Neural cell (in vitro differentiated cells): ENCODE measurements around the gene COBLL1. TPM values are rescaled to one million over a fixed set of nuclear protein-coding genes. Genes with fewer than 3 reads are reported as not detected.

Experiments used
- H2AFZ ChIP-seq: fragments of 200-600, 300-800 bp; sonication (generic), shearing (Covaris generic); 2 replicates; pipeline ENCODE4 v1.6.0; 2014; ENCODE audit warnings: low read depth, mild to moderate bottlenecking, antibody characterized with exemption, low read length, moderate library complexity
- H3F3A ChIP-seq: fragments of 200-600 bp; shearing (Covaris generic); 2 replicates; pipeline ENCODE4 v1.6.1; 2016; ENCODE audit warnings: mild to moderate bottlenecking, moderate library complexity, mixed read lengths, antibody characterized with exemption, low read length; ENCODE audit not compliant: insufficient read depth, poor library complexity, severe bottlenecking
- H3K27ac ChIP-seq: fragments of 200-600, 300-800 bp; sonication (generic), shearing (Covaris generic); 2 replicates; pipeline ENCODE4 v1.5.1; 2014; ENCODE audit warnings: mild to moderate bottlenecking, low read length, moderate library complexity
- H3K27me3 ChIP-seq: fragments of 300-800, 200-600 bp; sonication (generic), shearing (Covaris generic); 2 replicates; pipeline ENCODE4 v1.6.0; 2014; ENCODE audit warnings: mild to moderate bottlenecking, low read depth, low read length, moderate library complexity; ENCODE audit not compliant: insufficient read depth
- H3K36me3 ChIP-seq: fragments of 300-800, 200-600 bp; sonication (generic), shearing (Covaris generic); 2 replicates; pipeline ENCODE4 v1.5.1; 2014; ENCODE audit warnings: mild to moderate bottlenecking, antibody characterized with exemption, low read length, moderate library complexity; ENCODE audit not compliant: insufficient read depth
- H3K4me2 ChIP-seq: fragments of 300-800, 200-600 bp; sonication (generic), shearing (Covaris generic); 2 replicates; pipeline ENCODE4 v1.6.0; 2014; ENCODE audit warnings: mild to moderate bottlenecking, low read length
- H3K4me3 ChIP-seq: fragments of 300-800, 200-600 bp; sonication (generic), shearing (Covaris generic); 2 replicates; pipeline ENCODE4 v1.5.1; 2014; ENCODE audit warnings: mild to moderate bottlenecking, low read length, moderate library complexity
- H3K79me2 ChIP-seq: fragments of 200-600 bp; shearing (Covaris generic); replicated peaks from 2 replicates; pipeline ENCODE4 v1.6.0; 2014; ENCODE audit warnings: mild to moderate bottlenecking, low read length, moderate library complexity; ENCODE audit not compliant: insufficient read depth
- H3K9ac ChIP-seq: fragments of 300-800, 200-600 bp; sonication (generic), shearing (Covaris generic); 2 replicates; pipeline ENCODE4 v1.6.1; 2016; ENCODE audit warnings: mild to moderate bottlenecking, low read length, mixed read lengths
- H3K9me2 ChIP-seq: fragments of 200-600 bp; shearing (Covaris generic); 2 replicates; pipeline ENCODE4 v1.6.1; 2016; ENCODE audit warnings: mild to moderate bottlenecking, low read length, mixed read lengths; ENCODE audit not compliant: insufficient read depth
- H3K9me3 ChIP-seq: fragments of 200-600, 300-800 bp; sonication (generic), shearing (Covaris generic); 2 replicates; pipeline ENCODE4 v1.6.1; 2016; ENCODE audit warnings: mild to moderate bottlenecking, mixed run types, low read length, moderate library complexity, mixed read lengths
- H4K20me1 ChIP-seq: fragments of 200-600 bp; shearing (Covaris generic); 2 replicates; pipeline ENCODE4 v1.6.1; 2016; ENCODE audit warnings: mild to moderate bottlenecking, mixed run types; ENCODE audit not compliant: insufficient read depth
- CTCF ChIP-seq: fragments of 450-650 bp; IDR thresholded peaks from 2 replicates; pipeline ENCODE4 v1.5.1; 2014; ENCODE audit warnings: antibody characterized with exemption, mild to moderate bottlenecking, moderate library complexity; ENCODE audit not compliant: poor library complexity, severe bottlenecking
- EP300 ChIP-seq: fragments of 450-650 bp; conservative IDR thresholded peaks from 2 replicates; pipeline ENCODE4 v1.6.1; 2014; ENCODE audit warnings: antibody characterized with exemption, mild to moderate bottlenecking, moderate library complexity; ENCODE audit not compliant: poor library complexity, severe bottlenecking
- EZH2 ChIP-seq: fragments of 200-600, 300-800 bp; shearing (Covaris generic), sonication (generic); IDR thresholded peaks from 2 replicates; pipeline ENCODE4 v1.6.1; 2014; ENCODE audit warnings: antibody characterized with exemption, low read length, borderline replicate concordance, mild to moderate bottlenecking; ENCODE audit not compliant: insufficient read depth, poor library complexity, severe bottlenecking
- MXI1 ChIP-seq: fragments of 450-650 bp; conservative IDR thresholded peaks from 2 replicates; pipeline ENCODE4 v1.6.1; 2014; ENCODE audit warnings: antibody characterized with exemption, mild to moderate bottlenecking; ENCODE audit not compliant: poor library complexity, severe bottlenecking
- POLR2AphosphoS5 ChIP-seq: IDR thresholded peaks from 2 replicates; pipeline ENCODE4 v1.6.1; 2012
- RAD21 ChIP-seq: fragments of 450-650 bp; conservative IDR thresholded peaks from 2 replicates; pipeline ENCODE4 v1.6.1; 2014; ENCODE audit warnings: antibody characterized with exemption, mild to moderate bottlenecking, moderate library complexity
- REST ChIP-seq: IDR thresholded peaks from 2 replicates; pipeline ENCODE4 v1.6.1; 2012; ENCODE audit warnings: borderline replicate concordance
- SMC3 ChIP-seq: fragments of 450-650 bp; conservative IDR thresholded peaks from 2 replicates; pipeline ENCODE4 v1.6.1; 2014; ENCODE audit warnings: antibody characterized with exemption, mild to moderate bottlenecking, moderate library complexity; ENCODE audit not compliant: poor library complexity
- TAF1 ChIP-seq: IDR thresholded peaks from 2 replicates; pipeline ENCODE4 v1.6.1; 2012; ENCODE audit warnings: low read depth
- polyA plus RNA-seq: library from polyadenylated mRNA; depleted of rRNA; stranded (reverse); fragments of >200 nt; gene quantifications from 2 replicates; pipeline ENCODE4 v1.2.3, GENCODE V29; 2014

COBLL1 gene
- polyA plus RNA-seq, 1 donor from 2014 or later, result 0.11 TPM

- no peaks in the 10 kb centered on the region for H4K20me1 ChIP-seq
- H3K4me2 ChIP-seq, result no peak overlapping the region
- H3K4me3 ChIP-seq, result no peak overlapping the region
- no peaks in the 10 kb centered on the region for H3K9me3 ChIP-seq
- no peaks in the 10 kb centered on the region for H3K79me2 ChIP-seq
- H3K36me3 ChIP-seq, result no peaks in the 10 kb centered on the region
- no peak for TF ChIP-seq EZH2
- no peak for TF ChIP-seq CTCF
- no peak for TF ChIP-seq POLR2AphosphoS5
- no peak for TF ChIP-seq REST
- no peak for TF ChIP-seq RAD21
- TF ChIP-seq MXI1, result no peak
- no peak for TF ChIP-seq TAF1
- TF ChIP-seq SMC3, result no peak
- no peak for TF ChIP-seq EP300
- H3K9ac ChIP-seq, result no peak overlapping the region
- H3K27ac ChIP-seq, result no peak overlapping the region
- no peaks in the 10 kb centered on the region for H3K27me3 ChIP-seq
- no peak overlapping the region for H2AFZ ChIP-seq
- H3F3A ChIP-seq, result no peaks in the 10 kb centered on the region
- no peaks in the 10 kb centered on the region for H3K9me2 ChIP-seq
These were observed 36.3 kb upstream of the COBLL1 start for GRCh38 chr2:164877927-164878326.

GRCh38 chr2:164877169-164877568 lies 35.5 kb upstream of the COBLL1 start:
- Histone ChIP-seq H3K79me2 (no peaks in the 10 kb centered on the region), H3K9me3 (no peaks in the 10 kb centered on the region), H2AFZ (no peak overlapping the region), H3K9ac (no peak overlapping the region), H3F3A (no peaks in the 10 kb centered on the region), H3K27ac (no peak overlapping the region), H3K9me2 (no peaks in the 10 kb centered on the region), H3K4me2 (no peak overlapping the region), H3K27me3 (no peaks in the 10 kb centered on the region), H3K4me3 (no peak overlapping the region), H3K36me3 (no peaks in the 10 kb centered on the region), H4K20me1 (no peaks in the 10 kb centered on the region)
- TF ChIP-seq EP300, result no peak
- TF ChIP-seq CTCF, result no peak
- no peak for TF ChIP-seq POLR2AphosphoS5
- TF ChIP-seq EZH2, result no peak
- TF ChIP-seq RAD21, result no peak
- no peak for TF ChIP-seq MXI1
- TF ChIP-seq REST, result no peak
- no peak for TF ChIP-seq TAF1
- TF ChIP-seq SMC3, result no peak
